NOMO-1 treated with DMSO at 0.1 percent for 48 hours (cell line): Measurements from ENCODE around the gene MAN2C1.
A peak's percentile ranks its signal among the peaks of the same experiment; 100 is the strongest.
"Not testable (repeated sequence)": the region's sequence is repeated elsewhere in the genome, so short reads cannot be mapped to it uniquely, and the experiment has no call there.

Experiments
- DNase-seq: peaks from one replicate; lab custom pipeline; 2025; ENCODE audit not compliant: unreplicated experiment; lab: John Stamatoyannopoulos, UW

The MAN2C1 gene

GRCh38 chr15:75361361-75361988 lies 6.9 kb downstream of the MAN2C1 start:
- no peak for DNase-seq

DNA sequence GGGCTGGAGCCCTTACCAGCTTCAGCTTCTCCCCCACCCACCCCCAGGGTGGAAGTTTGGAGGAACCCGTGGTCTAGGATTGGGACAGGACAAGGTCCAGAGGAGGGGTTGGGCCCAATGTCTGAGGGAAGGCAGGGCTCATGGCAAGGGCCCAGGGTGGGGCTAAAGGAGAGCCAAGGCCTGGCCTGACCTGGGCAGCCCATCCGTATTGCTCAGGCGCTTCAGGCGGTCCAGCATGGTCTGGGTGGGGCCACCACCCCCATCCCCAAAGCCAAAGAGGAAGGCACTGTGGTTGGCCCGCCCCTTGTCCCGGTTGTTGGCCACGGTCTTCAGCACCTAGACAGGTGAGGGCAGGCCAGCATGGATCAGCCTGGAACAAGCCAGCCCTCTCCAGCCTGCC lies 7.6 kb downstream of the MAN2C1 start:
- no peak for DNase-seq

DNA sequence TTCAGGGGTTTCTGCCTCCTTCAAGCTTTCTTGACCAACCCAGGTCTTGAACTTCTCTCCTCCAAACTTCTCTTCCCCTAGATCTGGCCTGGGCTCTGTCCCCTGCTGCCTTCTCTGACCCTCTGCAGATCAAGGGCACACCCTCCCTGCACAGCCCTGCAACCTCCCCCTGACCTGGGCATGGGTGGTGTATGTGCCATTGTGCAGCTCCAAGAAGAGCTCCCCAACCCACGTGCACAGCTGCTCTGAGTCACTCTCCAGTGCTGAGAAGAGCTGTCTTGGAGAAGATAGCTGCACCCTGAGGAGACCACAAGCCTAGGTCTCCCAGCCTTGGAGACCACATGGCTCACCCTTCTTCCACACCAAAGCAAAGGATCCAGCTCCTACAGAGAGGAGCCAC lies 8.0 kb downstream of the MAN2C1 start:
- no peak for DNase-seq

GRCh38 chr15:75359537-75360250 lies 8.7 kb downstream of the MAN2C1 start:
- no peak for DNase-seq

DNA sequence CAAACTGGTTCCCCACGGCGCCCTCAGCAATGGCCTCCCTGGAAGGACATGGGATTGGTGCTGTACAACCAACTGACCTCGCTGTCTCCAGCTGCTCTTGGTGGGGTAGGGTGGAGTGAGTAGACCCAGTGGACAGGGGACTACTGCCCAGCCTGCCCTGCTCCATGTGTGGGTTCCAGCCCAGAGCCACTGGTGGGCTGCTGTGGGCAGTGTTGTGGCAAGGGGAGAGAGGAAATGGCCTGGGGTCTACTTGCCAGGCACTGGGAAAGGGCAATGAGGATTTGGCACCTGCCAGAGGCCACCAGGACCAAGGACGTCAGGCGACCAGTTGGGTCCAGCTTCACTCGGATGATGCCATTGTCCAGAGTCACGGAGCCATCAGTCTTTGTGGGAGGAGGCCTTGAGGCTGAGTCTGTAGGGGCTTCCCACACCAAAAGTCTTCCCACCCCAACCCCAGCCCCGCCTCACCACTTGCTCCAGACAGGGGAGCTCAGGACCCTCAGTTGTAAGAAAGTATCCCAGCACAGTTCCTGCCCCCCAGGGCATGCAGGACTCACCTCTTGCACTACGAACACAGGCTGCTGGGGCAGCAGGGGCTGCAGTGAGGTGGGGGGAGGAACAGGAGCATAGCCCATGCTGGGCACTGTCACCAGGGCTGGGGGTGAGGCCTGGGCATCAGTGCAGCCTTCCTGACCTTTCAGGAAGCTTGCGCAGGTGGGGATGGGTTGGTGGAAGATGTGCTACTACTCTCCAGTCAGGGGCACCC lies 9.5 kb downstream of the MAN2C1 start:
- DNase-seq = no peak

DNA sequence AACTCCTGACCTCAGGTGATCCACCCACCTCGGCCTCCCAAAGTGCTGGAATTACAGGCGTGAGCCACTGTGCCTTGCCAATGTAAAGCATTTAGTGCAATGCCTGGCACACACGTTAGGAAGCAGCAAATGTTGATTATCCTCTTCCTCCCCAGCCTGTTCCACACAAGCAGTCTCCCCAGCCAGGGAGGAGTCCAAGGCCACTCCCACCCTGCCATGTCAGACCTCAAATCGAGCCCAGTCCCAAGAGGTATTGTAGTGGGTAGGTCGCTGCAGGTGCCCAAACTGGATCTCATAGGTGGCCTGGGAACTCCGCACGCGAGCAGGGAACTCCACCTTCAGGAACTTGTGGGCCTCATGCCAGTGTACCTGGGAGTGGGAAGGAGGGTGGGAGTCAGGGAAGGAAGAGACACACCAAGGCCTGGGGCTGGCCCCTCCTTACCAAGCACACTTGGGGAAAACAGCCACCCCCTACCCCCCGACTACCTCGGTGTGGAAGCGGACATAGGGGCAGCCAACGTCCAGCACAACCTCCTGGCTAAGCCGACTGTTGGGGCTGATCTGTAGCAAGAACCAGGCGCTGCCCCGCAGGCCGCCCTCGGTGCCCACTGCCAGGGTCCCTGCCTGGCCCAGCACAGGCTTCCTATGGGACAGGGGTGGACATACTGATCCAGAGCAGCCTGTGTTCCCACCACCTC lies 10.3 kb downstream of the MAN2C1 start:
- no peak for DNase-seq

- DNase-seq = no peak
Observed at GRCh38 chr15:75356517-75356916, 11.9 kb downstream of the MAN2C1 start.

- DNase-seq = no peak
Observed at GRCh38 chr15:75356006-75356405, 12.4 kb downstream of the MAN2C1 start.

DNA sequence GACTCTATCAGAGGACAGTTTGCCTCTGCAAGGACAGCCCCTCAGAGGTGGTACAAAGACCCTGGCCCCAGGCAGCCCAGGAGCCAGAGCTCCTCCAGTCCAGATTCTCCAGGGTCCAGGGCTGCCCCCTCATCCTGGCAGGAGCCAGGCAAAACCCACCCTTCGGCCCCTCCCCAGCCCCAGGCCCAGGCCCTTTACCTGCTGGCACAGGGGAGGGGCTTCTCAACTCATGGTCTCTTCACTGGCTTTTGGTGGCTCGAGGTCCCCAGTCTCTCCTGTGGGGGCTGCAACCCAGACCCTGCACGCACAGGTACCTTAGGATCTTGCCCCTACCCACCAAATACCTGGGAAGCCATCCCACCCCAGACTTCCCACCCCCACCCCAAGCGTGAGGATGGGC lies 13.0 kb downstream of the MAN2C1 start:
- no peak for DNase-seq

GRCh38 chr15:75354454-75354853 lies 14.0 kb downstream of the MAN2C1 start:
- DNase-seq = no peak

- DNase-seq = no peak
Observed at GRCh38 chr15:75353604-75354003, 14.8 kb downstream of the MAN2C1 start.

DNA sequence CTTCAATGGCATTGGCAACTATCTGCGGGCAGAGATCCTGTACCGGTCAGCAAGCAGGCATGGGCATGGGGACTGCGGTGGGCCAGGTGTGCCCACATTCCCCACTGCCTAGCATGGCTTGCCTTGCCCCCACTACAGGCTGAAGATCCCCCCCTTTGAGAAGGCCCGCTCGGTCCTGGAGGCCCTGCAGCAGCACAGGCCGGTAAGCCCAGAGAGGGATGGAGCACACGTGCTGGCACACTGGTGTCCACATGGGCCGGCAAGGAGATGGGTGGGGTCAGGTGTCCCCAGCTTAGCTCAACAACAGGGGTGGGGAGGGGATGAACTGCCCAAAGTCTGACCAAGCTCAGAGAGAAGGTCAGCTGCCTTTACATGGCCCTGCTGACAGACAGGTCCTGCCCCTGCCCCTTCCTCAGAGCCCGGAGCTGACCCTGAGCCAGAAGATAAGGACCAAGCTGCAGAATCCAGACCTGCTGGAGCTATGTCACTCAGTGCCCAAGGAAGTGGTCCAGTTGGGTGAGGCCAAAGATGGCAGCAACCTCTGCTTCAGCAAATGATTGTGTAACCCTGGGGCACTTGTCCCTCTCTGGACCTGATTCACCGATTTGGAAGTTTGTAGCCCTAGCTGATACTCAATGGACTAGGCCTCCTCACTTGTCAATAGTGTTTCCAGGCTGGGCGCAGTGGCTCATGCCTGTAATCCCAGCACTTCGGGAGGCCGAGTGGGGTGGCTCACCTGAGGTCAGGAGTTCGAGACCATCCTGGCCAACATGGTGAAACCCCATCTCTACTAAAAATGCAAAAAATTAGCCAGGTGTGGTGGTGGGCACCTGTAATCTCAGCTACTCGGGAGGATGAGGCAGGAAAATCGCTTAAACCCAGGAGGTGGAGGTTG lies 16.0 kb downstream of the MAN2C1 start:
- no peak for DNase-seq

- DNase-seq = no peak
Observed at GRCh38 chr15:75350601-75351361, 17.6 kb downstream of the MAN2C1 start.

GRCh38 chr15:75349851-75350588 lies 18.4 kb downstream of the MAN2C1 start:
- peak; percentile 75 for DNase-seq

DNA sequence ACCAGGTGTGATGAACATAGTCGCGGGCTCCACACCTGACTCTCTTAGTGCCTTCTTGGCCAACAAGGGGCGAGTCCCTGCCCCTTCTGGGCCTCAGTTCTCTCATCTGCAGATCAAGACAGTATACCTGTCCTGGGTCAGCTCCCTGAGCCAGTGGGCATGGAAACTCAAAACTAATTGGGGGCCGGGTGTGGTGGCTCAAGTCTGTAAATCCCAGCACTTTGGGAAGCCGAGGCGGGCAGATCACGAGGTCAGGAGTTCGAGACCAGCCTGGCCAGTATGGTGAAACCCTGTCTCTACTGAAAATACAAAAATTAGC lies 19.1 kb downstream of the MAN2C1 start:
- not testable (repeated sequence) for DNase-seq

- DNase-seq = no peak
Observed at GRCh38 chr15:75348562-75349350, 19.7 kb downstream of the MAN2C1 start.

GRCh38 chr15:75348034-75348561 lies 20.3 kb downstream of the MAN2C1 start:
- DNase-seq = no peak
